GM12878 (cell line): Measurements from ENCODE around the gene ZIC2. TPM values are rescaled to one million over a fixed set of nuclear protein-coding genes. Genes with fewer than 3 reads are reported as not detected.

Experiments used
- ATAC-seq: fragments of 200-7000 bp; cut with Tn5 transposase; 3 replicates; pipeline ENCODE4 v1.9.1; 2020; ENCODE audit warnings: mild to moderate bottlenecking, moderate library complexity
- BruUV-seq: library from RNA; stranded (reverse); fragments of 400-500 nt; replicated peaks from 2 replicates; lab custom pipeline; 2021; lab: Mats Ljungman, UMichigan
- CTCF ChIA-PET: fragments of 300-600 bp; sonication (Branson Sonifier 250); formaldehyde crosslinking; extraction: SDS; loops from one replicate; lab custom pipeline; 2021; ENCODE audit warnings: inconsistent platforms; lab: Yijun Ruan, JAX
- POLR2A ChIA-PET: fragments of 350-600 bp; formaldehyde crosslinking; extraction: SDS; loops from one replicate; lab custom pipeline; 2021; ENCODE audit warnings: inconsistent platforms; lab: Charles Lee
- RAD21 ChIA-PET: fragments of 300-600 bp; sonication (Branson Sonifier 250); formaldehyde crosslinking; loops from one replicate; lab custom pipeline; 2023; ENCODE audit warnings: antibody characterized with exemption; ENCODE audit not compliant: unreplicated experiment; lab: Charles Lee
- SMC1A ChIA-PET: fragments of 300-600 bp; sonication (Branson Sonifier 250); formaldehyde crosslinking; loops from one replicate; lab custom pipeline; 2023; ENCODE audit not compliant: unreplicated experiment, uncharacterized antibody; lab: Charles Lee
- DNase-seq: peaks from one replicate; pipeline ENCODE4 v3.0.0-alpha.2; 2011; ENCODE audit warnings: low read depth, low spot score
- FAIRE-seq: peaks from 3 replicates; lab custom pipeline; 2011; peaks lifted over from hg19 to GRCh38; lab: Jason Lieb, UNC
- H2AFZ ChIP-seq: 2 replicates; pipeline ENCODE4 v1.6.0; 2011; ENCODE audit warnings: low read depth, low read length, control low read depth; ENCODE audit not compliant: control insufficient read depth
- H3K27ac ChIP-seq: 2 replicates; pipeline ENCODE4 v1.5.1; 2011; ENCODE audit warnings: control low read depth; ENCODE audit not compliant: control insufficient read depth, insufficient read depth
- H3K27me3 ChIP-seq, 2 experiments: replicated peaks in 1 of 2; 2 replicates each; pipeline versions ENCODE4 v1.6.0 to v1.6.1; 2011; ENCODE audit warnings: low read length in 1 of 2; ENCODE audit not compliant: control insufficient read depth in 2 of 2, insufficient read depth in 2 of 2
- H3K36me3 ChIP-seq, 2 experiments: 2 replicates each; pipeline ENCODE4 v1.5.1; 2011; ENCODE audit warnings: low read length in 1 of 2; ENCODE audit not compliant: control insufficient read depth in 2 of 2, insufficient read depth in 2 of 2
- H3K4me1 ChIP-seq: 2 replicates; pipeline ENCODE4 v1.6.1; 2011; ENCODE audit warnings: mild to moderate bottlenecking, low read length, moderate library complexity, mixed read lengths; ENCODE audit not compliant: control insufficient read depth, insufficient read depth
- H3K4me2 ChIP-seq: 2 replicates; pipeline ENCODE4 v1.6.0; 2011; ENCODE audit warnings: control low read depth; ENCODE audit not compliant: control insufficient read depth, insufficient read depth
- H3K4me3 ChIP-seq: fragments of 200-600 bp; sonication (generic); 2 replicates; pipeline ENCODE4 v1.5.1; 2016
- H3K79me2 ChIP-seq: 2 replicates; pipeline ENCODE4 v1.6.0; 2011; ENCODE audit warnings: low read length; ENCODE audit not compliant: control insufficient read depth, insufficient read depth
- H3K9ac ChIP-seq: 2 replicates; pipeline ENCODE4 v1.8.0; 2011; ENCODE audit warnings: low read length, control low read depth, mixed read lengths; ENCODE audit not compliant: control insufficient read depth, insufficient read depth
- H3K9me3 ChIP-seq: replicated peaks from 3 replicates; pipeline ENCODE4 v1.5.1; 2011; ENCODE audit warnings: mild to moderate bottlenecking, low read length; ENCODE audit not compliant: control insufficient read depth, insufficient read depth
- H4K20me1 ChIP-seq: 2 replicates; pipeline ENCODE4 v1.6.0; 2011; ENCODE audit not compliant: control insufficient read depth, insufficient read depth
- CHD1 ChIP-seq: IDR thresholded peaks from 2 replicates; pipeline ENCODE4 v1.6.1; 2012; ENCODE audit warnings: low read depth, low read length, improper control_type of control experiment
- NR2C2 ChIP-seq: IDR thresholded peaks from 2 replicates; pipeline ENCODE4 v1.6.1; 2011; ENCODE audit warnings: borderline replicate concordance, low read depth; ENCODE audit not compliant: control insufficient read depth, insufficient read length
- WGBS: methylation state at CpG from one replicate; pipeline ENCODE4 v1.1.6; 2016; ENCODE audit warnings: low lambda C conversion rate; ENCODE audit not compliant: insufficient replicate concordance, insufficient coverage; ENCODE audit errors: missing lambda C conversion rate; 5-methylcytosine and 5-hydroxymethylcytosine counted together
- in situ Hi-C: fragments of 300-500 bp; cut with MboI; formaldehyde crosslinking; loops from 9 replicates; pipeline ENCODE4 v1.14.3; 2018; ENCODE audit warnings: mixed read lengths
- intact Hi-C: fragments of 100-400 bp; cut with micrococcal nuclease; formaldehyde crosslinking; loops from one replicate; pipeline ENCODE4 v1.14.2; 2022; ENCODE audit not compliant: unreplicated experiment
- polyA plus RNA-seq, 11 experiments: library from polyadenylated mRNA; depleted of rRNA in 4 of 11; unstranded in 6 of 11; stranded (reverse) in 5 of 11; fragments of >200 nt; fragmentation: Nextera tagmentation in 4 of 11; fragmentation: Illumina TruSeq in 1 of 11; extraction: Ambion mirVana in 4 of 11; extraction: Trizol in 1 of 11; gene quantifications; 1 replicate in 1 of 11; 2 replicates in 10 of 11; pipeline versions ENCODE4 v1.2.1 to v1.2.3, GENCODE V29; 2011 to 2016; ENCODE audit warnings: inconsistent platforms in 2 of 11, missing spikeins in 2 of 11, low read depth in 1 of 11
- total RNA-seq, 4 experiments: library from RNA; depleted of rRNA in 3 of 4; stranded (reverse); fragments of >200 nt in 3 of 4; fragmentation: Illumina TruSeq in 1 of 4; extraction: Trizol in 1 of 4; gene quantifications; 2 replicates each; pipeline versions ENCODE4 v1.2.1 to v1.2.3, GENCODE V29; 2013 to 2021
- TF ChIP-seq, protein P1 (sequence below): IDR thresholded peaks from 2 replicates; pipeline ENCODE4 v1.6.1; 2011; ENCODE audit warnings: low read depth, low read length, improper control_type of control experiment, borderline replicate concordance

Gene ZIC2
- total and polyA plus RNA-seq, 10 of the 15 experiments (the other 5 are each of a cell fraction or from before 2014, with no cell fraction given), result 0.05 TPM; not detected in 8

DNA sequence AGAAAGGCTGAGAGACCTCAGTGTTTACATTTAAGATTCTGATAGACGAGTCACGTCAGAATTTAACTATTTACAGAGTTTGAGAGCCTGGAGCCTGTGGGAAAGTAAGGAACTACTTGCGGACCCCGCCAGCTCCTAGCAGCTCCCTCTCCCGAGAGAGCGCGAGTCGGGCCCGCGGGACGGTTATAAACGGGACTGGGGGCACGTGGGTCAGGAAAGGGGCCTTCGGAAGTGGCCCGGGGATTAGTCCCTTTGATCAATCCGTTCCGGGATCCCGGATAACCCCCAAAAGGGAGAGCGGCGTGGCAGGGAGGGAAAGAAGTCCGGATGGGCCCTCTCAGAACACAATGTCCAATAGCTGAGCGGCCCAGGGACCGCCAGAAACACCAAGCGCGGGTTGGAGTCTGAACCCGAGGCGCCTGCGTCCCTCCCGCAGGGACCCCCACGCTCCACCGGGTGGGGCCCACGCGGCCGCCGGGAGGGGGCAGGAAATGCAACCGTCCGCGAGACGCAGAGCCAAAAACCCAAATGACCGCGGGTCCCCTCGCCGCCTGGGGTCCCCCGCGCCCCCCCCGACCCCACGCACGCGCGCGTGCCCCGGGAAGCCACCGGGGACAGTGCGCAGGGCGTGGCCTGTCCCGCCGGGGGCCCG lies 13.6 kb upstream of the ZIC2 start:
- FAIRE-seq (no peak), ATAC-seq (no peak)
- BruUV-seq, result no TSS peak
- H3K4me2 ChIP-seq, result no peak overlapping the region
- in situ Hi-C loops, result no loop called here
- TF ChIP-seq, protein P1, sequence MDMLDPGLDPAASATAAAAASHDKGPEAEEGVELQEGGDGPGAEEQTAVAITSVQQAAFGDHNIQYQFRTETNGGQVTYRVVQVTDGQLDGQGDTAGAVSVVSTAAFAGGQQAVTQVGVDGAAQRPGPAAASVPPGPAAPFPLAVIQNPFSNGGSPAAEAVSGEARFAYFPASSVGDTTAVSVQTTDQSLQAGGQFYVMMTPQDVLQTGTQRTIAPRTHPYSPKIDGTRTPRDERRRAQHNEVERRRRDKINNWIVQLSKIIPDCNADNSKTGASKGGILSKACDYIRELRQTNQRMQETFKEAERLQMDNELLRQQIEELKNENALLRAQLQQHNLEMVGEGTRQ, result no peak
- no peak for TF ChIP-seq CHD1
- TF ChIP-seq NR2C2, result no peak
- TF ChIP-seq, all 136 proteins: peak for 0
- Histone ChIP-seq H3K27ac (no peak overlapping the region), H3K4me3 (no peak overlapping the region), H3K36me3 (no peaks in the 10 kb centered on the region), H3K9ac (no peak overlapping the region), H2AFZ (no peak overlapping the region), H3K79me2 (no peaks in the 10 kb centered on the region), H3K4me1 (no peaks in the 10 kb centered on the region), H3K9me3 (peaks cover 5% of the 10 kb centered on the region; the same call in 1 of the 3 replicates), H4K20me1 (no peaks in the 10 kb centered on the region), H3K27me3 (peaks cover 7 to 25% of the 10 kb centered on the region in 2 experiments)
- WGBS, result 28% methylated on average over 35 of the region's 58 CpGs
- intact Hi-C loops, result no loop called here
- RAD21 ChIA-PET, result no interaction called here
- DNase-seq, result no peak
- SMC1A ChIA-PET, result no interaction called here
- CTCF ChIA-PET, result no interaction called here
- POLR2A ChIA-PET, result no interaction called here
